Breast epithelium (tissue), 3 donors: Measurements from ENCODE around the gene IGFN1.

ENCODE experiments used
- CTCF ChIP-seq, 3 donors: fragments of 450-650 bp; IDR thresholded peaks; one replicate each; pipeline ENCODE4 v1.5.1; 2016 to 2017; ENCODE audit warnings: antibody characterized with exemption in 3 of 3, mild to moderate bottlenecking in 3 of 3, moderate library complexity in 3 of 3
- POLR2A ChIP-seq: fragments of 450-650 bp; IDR thresholded peaks from one replicate; pipeline ENCODE4 v1.6.1; 2016; ENCODE audit warnings: antibody characterized with exemption, mild to moderate bottlenecking, moderate library complexity

GRCh38 chr1:201146626-201147390 is 43.8 kb upstream of the IGFN1 start:
- TF ChIP-seq CTCF (IDR thresholded peaks at IDR 0.05) (no peak), POLR2A (no peak)
